Astrocyte (in vitro differentiated cells and primary cell): Measurements from ENCODE around the gene FRZB. TPM values are rescaled to one million over a fixed set of nuclear protein-coding genes. Genes with fewer than 3 reads are reported as not detected.
A peak's percentile ranks its signal among the peaks of the same experiment; 100 is the strongest.

Experiments
- DNase-seq: peaks from one replicate; pipeline ENCODE4 v3.0.0-alpha.2; 2010; ENCODE audit warnings: low read depth
- FAIRE-seq: peaks from 2 replicates; lab custom pipeline; 2011; peaks lifted over from hg19 to GRCh38; lab: Jason Lieb, UNC
- H2AFZ ChIP-seq: 2 replicates; pipeline ENCODE4 v1.6.0; 2012; ENCODE audit warnings: low read depth, low read length, inconsistent platforms
- H3K27ac ChIP-seq: 2 replicates; pipeline ENCODE4 v1.5.1; 2011; ENCODE audit warnings: low read depth, low read length, inconsistent platforms
- H3K27me3 ChIP-seq: 2 replicates; pipeline ENCODE4 v1.6.0; 2011; ENCODE audit warnings: low read length, inconsistent platforms; ENCODE audit not compliant: insufficient read depth
- H3K36me3 ChIP-seq: 2 replicates; pipeline ENCODE4 v1.5.1; 2011; ENCODE audit warnings: low read length, inconsistent platforms; ENCODE audit not compliant: insufficient read depth
- H3K4me1 ChIP-seq: 2 replicates; pipeline ENCODE4 v1.5.1; 2011; ENCODE audit warnings: low read length, inconsistent platforms; ENCODE audit not compliant: insufficient read depth
- H3K4me2 ChIP-seq: 2 replicates; pipeline ENCODE4 v1.6.0; 2012; ENCODE audit warnings: low read length, inconsistent platforms
- H3K4me3 ChIP-seq: 2 replicates; pipeline ENCODE4 v1.5.1; 2011; ENCODE audit warnings: low read depth, mild to moderate bottlenecking, low read length, inconsistent platforms; ENCODE audit not compliant: insufficient read depth
- H3K79me2 ChIP-seq: 2 replicates; pipeline ENCODE4 v1.6.0; 2012; ENCODE audit warnings: mild to moderate bottlenecking, low read length, inconsistent platforms; ENCODE audit not compliant: insufficient read depth
- H3K9ac ChIP-seq: 2 replicates; pipeline ENCODE4 v1.6.0; 2012; ENCODE audit warnings: mild to moderate bottlenecking, low read length, inconsistent platforms
- H3K9me3 ChIP-seq: 2 replicates; pipeline ENCODE4 v1.5.1; 2012; ENCODE audit warnings: low read depth, mild to moderate bottlenecking, low read length, inconsistent platforms; ENCODE audit not compliant: insufficient read depth
- H4K20me1 ChIP-seq: 2 replicates; pipeline ENCODE4 v1.6.0; 2012; ENCODE audit warnings: low read length, inconsistent platforms; ENCODE audit not compliant: insufficient read depth
- H3K27ac Mint-ChIP-seq: one replicate; pipeline ENCODE4 v1.8.0; 2021; ENCODE audit warnings: mild to moderate bottlenecking, mixed read lengths; ENCODE audit not compliant: unreplicated experiment
- H3K27me3 Mint-ChIP-seq: one replicate; pipeline ENCODE4 v1.8.0; 2021; ENCODE audit warnings: low read depth, mixed read lengths; ENCODE audit not compliant: unreplicated experiment
- H3K36me3 Mint-ChIP-seq: one replicate; pipeline ENCODE4 v1.8.0; 2021; ENCODE audit warnings: low read depth, mixed read lengths; ENCODE audit not compliant: unreplicated experiment
- H3K4me1 Mint-ChIP-seq: one replicate; pipeline ENCODE4 v1.8.0; 2021; ENCODE audit warnings: low read depth, mixed read lengths; ENCODE audit not compliant: unreplicated experiment
- H3K4me3 Mint-ChIP-seq: one replicate; pipeline ENCODE4 v1.8.0; 2021; ENCODE audit warnings: mild to moderate bottlenecking, moderate library complexity, mixed read lengths; ENCODE audit not compliant: unreplicated experiment
- H3K9me3 Mint-ChIP-seq: one replicate; pipeline ENCODE4 v1.8.0; 2021; ENCODE audit warnings: mild to moderate bottlenecking, mixed read lengths; ENCODE audit not compliant: unreplicated experiment
- CTCF ChIP-seq: IDR thresholded peaks from 2 replicates; pipeline ENCODE4 v1.5.1; 2011; ENCODE audit warnings: low read depth, mild to moderate bottlenecking, inconsistent platforms, low read length, moderate library complexity; ENCODE audit not compliant: insufficient read depth
- EZH2 ChIP-seq: IDR thresholded peaks from 2 replicates; pipeline ENCODE4 v1.6.1; 2012; ENCODE audit warnings: mild to moderate bottlenecking, low read length, inconsistent platforms; ENCODE audit not compliant: insufficient read depth
- total RNA-seq: library from RNA; stranded (reverse); gene quantifications from 2 replicates; pipeline ENCODE4 v1.2.1, GENCODE V29; 2021

FRZB gene
- total RNA-seq, 1 donor from 2014 or later: 0.77 TPM

- H3K27ac ChIP-seq: no peak overlapping the region
- peaks cover 3% of the 10 kb centered on the region for H3K9me3 Mint-ChIP-seq
- H3K4me1 Mint-ChIP-seq: peaks cover 16% of the 10 kb centered on the region
These were observed 1.8 kb upstream of the FRZB start for GRCh38 chr2:182868054-182868796.

GRCh38 chr2:182867426-182868053, 1.1 kb upstream of the FRZB start:
- H3K27me3 ChIP-seq: peaks cover 6% of the 10 kb centered on the region
- no peak for TF ChIP-seq CTCF
- TF ChIP-seq EZH2: no peak
- no peaks in the 10 kb centered on the region for H3K9me3 ChIP-seq
- peak overlapping the region; percentile 86 for H3K4me2 ChIP-seq
- peaks cover 15% of the 10 kb centered on the region for H3K4me1 ChIP-seq
- no peak overlapping the region for H3K27ac ChIP-seq
- peak overlapping the region; percentile 63 for H3K9ac ChIP-seq
- peaks cover 18% of the 10 kb centered on the region for H3K27me3 Mint-ChIP-seq
- no peaks in the 10 kb centered on the region for H3K79me2 ChIP-seq
- peak overlapping the region; percentile 62 for H3K4me3 ChIP-seq
- H3K4me1 Mint-ChIP-seq: peaks cover 16% of the 10 kb centered on the region
- H4K20me1 ChIP-seq: no peaks in the 10 kb centered on the region
- FAIRE-seq (no peak), DNase-seq (no peak)
- H2AFZ ChIP-seq: peak overlapping the region; percentile 90
- peaks cover 3% of the 10 kb centered on the region for H3K9me3 Mint-ChIP-seq
- peak overlapping the region; percentile 81 for H3K4me3 Mint-ChIP-seq
- H3K27ac Mint-ChIP-seq: no peak overlapping the region
- no peaks in the 10 kb centered on the region for H3K36me3 Mint-ChIP-seq
- H3K36me3 ChIP-seq: no peaks in the 10 kb centered on the region

More at GRCh38 chr2:182868054-182868796, 1.8 kb upstream of the FRZB start:
- no peak overlapping the region for H2AFZ ChIP-seq
- peak overlapping the region; percentile 20 for H3K27ac Mint-ChIP-seq
- no peaks in the 10 kb centered on the region for H4K20me1 ChIP-seq
- H3K27me3 ChIP-seq: peaks cover 6% of the 10 kb centered on the region
- peaks cover 18% of the 10 kb centered on the region for H3K27me3 Mint-ChIP-seq
- TF ChIP-seq EZH2: no peak
- TF ChIP-seq CTCF: no peak
- H3K4me3 Mint-ChIP-seq: no peak overlapping the region
- no peaks in the 10 kb centered on the region for H3K9me3 ChIP-seq
- no peak overlapping the region for H3K9ac ChIP-seq
- H3K79me2 ChIP-seq: no peaks in the 10 kb centered on the region
- peaks cover 15% of the 10 kb centered on the region for H3K4me1 ChIP-seq
- no peak overlapping the region for H3K4me2 ChIP-seq
- FAIRE-seq (no peak), DNase-seq (no peak)
- H3K36me3 ChIP-seq: no peaks in the 10 kb centered on the region
- no peaks in the 10 kb centered on the region for H3K36me3 Mint-ChIP-seq
- H3K4me3 ChIP-seq: no peak overlapping the region
